Stimulated activated CD8-positive, alpha-beta memory T cell treated with anti-CD3 and anti-CD28 coated beads, Interleukin-15, amount 100 ng/mL, for 4 hours (primary cell): Measurements from ENCODE around the gene BSDC1.

Experiments
- DNase-seq, 2 donors: peaks; one replicate each; pipeline ENCODE4 v3.0.0-alpha.2; 2020; ENCODE audit warnings: low read depth in 2 of 2

The BSDC1 gene

GRCh38 chr1:32393832-32394140, 455 bp downstream of the BSDC1 start:
- no peak for DNase-seq

GRCh38 chr1:32393136-32393535, 1.1 kb downstream of the BSDC1 start:
- DNase-seq, result no peak

DNA sequence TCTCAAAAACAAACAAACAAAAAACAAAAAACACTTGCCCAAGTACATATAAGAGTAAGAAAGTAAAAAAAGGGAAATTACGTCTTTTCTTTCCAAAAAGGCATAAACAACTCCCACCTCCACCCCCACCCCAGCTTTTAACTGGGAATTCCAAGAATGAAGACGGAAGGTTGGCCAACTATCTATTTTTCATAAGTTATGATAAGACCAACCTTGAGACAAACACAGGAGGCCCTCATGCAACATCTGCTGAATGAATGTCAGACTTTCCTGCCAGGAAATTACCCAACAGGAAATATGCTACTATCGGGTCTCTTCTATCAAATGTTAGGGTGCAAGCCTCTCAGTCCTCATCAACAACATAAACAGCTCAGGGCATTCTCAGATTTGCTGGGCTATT, 1.9 kb downstream of the BSDC1 start:
- DNase-seq, result no peak

DNA sequence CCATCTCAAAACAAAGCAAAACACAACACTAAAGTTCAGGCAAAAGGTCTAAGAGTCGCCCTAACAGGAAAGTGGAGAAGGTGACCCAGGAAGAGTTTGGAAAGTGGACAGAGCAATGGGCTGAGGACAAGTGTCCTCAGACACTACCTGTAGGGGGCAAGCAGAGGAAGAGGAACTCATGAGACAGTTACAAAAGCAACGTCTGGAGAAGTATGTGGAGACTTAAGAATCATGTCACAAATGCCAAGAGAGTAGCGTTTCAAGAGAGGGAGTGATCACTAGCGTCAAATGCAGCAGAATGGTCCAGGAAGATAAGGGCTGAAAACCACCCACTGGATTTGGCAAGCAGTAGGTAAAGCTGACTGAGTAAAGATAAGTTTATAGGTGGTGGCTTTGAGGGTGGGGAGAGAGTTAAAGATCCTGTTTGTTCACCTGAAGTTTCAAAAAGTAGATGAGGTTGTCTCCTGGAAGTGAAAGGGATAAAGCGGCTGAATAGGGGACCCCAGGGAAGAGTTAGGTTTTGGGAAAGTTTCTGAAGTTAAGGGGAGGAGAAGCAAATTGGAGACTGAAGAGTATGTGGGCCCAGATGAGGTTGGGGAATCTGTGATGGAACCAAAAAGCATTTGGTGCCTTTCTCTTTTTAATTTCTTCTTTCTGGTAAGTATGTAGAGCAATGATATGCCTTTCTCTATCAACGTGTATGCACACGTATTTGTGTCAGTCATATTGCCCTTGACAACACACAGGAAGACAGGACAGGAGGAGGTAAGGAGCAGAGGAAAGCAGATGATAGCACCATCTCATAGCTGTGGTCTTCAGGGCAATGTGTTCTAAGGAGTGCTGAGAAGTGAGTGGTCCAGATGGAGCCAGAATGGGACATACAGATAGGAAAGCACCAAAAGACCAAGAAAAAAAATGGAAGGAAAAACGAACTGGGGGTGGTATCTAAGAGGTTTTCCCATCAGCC, 3.1 kb downstream of the BSDC1 start:
- DNase-seq, result no peak

- DNase-seq, result no peak
These were observed 5.6 kb downstream of the BSDC1 start for GRCh38 chr1:32388641-32389040.

- DNase-seq, result no peak
These were observed 7.4 kb downstream of the BSDC1 start for GRCh38 chr1:32386676-32387392.

DNA sequence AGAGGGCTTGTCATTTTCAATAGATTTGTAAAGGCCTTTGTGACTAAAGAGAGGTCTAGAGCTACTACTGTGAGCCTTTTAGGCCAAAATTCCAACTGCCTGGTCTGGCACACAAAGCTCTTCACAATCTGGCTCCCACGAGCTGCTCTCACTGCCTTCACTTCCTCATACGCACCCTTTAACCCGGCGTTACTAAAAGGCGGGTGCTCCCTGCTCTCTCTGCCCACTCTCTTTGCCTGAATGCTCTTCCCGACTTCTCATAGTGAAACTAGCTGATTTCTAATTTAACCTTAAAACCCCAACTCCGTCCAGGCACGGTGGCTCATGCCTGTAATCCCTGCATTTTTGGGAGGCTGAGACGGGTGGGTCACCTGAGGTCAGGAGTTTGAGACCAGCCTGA, 14.2 kb downstream of the BSDC1 start:
- DNase-seq, result no peak

GRCh38 chr1:32377541-32378220, 16.6 kb downstream of the BSDC1 start:
- no peak for DNase-seq

- DNase-seq, result no peak
These were observed 18.0 kb downstream of the BSDC1 start for GRCh38 chr1:32376199-32376598.

GRCh38 chr1:32373996-32374592, 20.1 kb downstream of the BSDC1 start:
- DNase-seq, result no peak

GRCh38 chr1:32372149-32372756, 22.0 kb downstream of the BSDC1 start:
- DNase-seq, result peak in 1 of 2 donors; percentile 27

DNA sequence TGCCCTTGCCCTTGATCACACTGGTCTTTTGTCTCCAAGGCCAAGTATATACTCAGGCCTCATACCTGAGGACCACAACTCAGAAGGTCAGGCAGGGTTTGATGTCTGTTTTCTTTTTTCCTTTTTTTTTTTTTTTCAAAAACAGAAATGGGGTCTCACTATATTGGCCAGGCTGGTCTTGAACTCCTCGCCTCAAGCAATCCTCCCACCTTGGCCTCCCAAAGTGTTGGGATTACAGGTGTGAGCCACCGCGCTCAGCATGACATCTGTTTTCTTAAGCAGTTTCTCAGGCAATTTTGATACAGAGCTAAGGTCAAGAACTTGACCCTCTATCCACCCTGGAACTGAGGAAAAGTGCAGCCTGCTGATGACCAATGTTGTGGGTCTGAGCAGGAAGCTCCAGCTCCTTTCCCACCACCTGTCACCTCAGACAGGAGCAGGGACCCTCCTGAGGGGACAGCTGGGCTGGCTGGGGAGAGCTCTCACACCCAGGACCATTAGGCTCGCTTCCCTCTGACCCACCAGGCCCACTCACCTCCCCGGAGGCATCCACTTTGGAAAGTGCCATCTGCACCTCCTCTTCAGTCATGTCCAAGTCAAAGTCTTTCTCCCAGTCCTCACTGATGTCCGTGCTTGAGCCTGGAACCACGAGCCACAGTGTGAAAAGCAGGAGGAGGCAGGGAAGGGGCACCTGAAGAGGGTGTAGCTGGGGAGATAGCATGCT, 26.2 kb downstream of the BSDC1 start:
- DNase-seq, result no peak

DNA sequence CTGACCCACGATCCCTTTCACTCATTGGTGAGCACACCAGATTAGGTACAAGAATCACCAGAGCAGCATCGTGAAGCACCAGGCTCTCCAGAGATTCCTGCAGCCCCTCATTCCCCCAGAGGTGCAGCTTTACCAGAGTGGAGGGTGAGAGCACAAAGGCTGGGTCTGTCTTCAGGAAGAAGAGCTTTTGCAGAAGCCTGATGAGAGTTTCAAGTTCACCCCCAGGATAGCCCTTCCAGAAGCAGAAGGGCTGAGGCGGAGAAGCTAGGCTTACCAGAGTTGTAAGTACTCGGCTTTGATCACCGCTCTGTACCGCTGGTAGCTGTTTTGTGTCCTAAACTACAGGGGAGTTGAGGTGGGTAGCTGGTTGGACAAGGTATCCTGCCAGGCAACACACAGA, 28.8 kb downstream of the BSDC1 start:
- DNase-seq, result no peak

DNA sequence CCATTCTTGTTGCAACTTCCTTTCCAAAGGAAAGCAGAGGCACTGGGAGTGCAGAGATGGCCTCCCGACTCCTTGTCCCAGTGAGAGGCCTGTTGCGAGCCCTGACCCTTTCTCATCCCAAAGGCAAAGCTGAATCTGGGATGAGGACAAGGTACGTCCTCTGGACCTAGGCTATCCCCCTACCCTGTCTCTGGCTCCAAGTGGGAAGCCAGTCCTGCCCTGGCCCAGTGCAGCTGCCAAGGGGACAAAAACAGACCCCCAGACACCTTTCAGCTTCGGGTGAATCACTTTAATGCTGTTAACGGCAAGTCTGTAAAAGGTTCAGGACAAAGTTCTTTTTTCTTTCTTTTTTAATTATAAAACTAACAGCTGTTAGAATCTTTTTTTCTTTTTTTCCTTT, 29.4 kb downstream of the BSDC1 start:
- DNase-seq, result no peak

DNA sequence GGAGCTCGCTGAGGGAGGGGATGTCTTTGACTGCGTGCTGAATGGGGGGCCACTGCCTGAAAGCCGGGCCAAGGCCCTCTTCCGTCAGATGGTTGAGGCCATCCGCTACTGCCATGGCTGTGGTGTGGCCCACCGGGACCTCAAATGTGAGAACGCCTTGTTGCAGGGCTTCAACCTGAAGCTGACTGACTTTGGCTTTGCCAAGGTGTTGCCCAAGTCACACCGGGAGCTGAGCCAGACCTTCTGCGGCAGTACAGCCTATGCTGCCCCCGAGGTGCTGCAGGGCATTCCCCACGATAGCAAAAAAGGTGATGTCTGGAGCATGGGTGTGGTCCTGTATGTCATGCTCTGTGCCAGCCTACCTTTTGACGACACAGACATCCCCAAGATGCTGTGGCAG, 30.5 kb downstream of the BSDC1 start:
- no peak for DNase-seq

DNA sequence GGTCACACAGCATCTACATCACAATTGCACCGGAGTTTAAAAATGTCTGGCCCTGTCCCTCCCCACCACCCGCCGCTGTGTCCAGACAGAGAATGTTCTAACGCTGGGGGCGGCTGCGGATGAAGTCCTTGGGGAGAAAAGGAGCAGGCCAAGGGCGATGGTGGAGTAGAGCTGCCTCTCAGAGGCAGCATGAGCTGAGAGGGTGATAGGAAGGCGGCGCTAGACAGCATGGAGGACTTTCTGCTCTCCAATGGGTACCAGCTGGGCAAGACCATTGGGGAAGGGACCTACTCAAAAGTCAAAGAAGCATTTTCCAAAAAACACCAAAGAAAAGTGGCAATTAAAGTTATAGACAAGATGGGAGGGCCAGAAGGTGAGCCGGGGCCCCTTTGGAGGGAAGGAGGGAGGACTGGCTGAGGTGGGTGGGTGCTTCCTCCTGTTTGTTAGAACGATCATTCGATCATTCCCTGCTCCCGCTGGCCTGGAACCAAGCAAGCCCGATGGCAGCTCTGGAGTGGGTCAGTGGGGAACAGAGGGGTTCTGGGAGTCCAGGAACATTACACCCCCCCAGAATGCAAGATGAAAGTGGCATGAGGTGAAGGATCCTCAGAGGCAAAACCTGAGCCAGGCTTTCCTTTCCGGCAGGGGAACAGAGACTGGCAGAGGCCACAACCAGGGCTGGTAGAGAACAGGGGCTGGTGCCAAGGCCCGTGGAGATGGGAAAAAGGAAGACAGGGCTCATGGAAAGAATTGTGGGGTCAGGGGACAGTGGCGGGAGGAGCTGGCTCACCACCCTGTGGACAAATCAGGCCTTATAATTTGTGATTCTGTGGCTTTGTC, 31.5 kb downstream of the BSDC1 start, which contains the start of the genes FAM229A and TSSK3:
FAM229A (minus strand) TSS at position 12 of the 840 bp plus-strand sequence. CDS start 394 bp downstream, outside the sequence.
TSSK3 (plus strand) TSS at position 66 of the 840 bp plus-strand sequence; CDS start at position 229, 163 bp downstream.
- DNase-seq, result no peak

- no peak for DNase-seq
These were observed 32.4 kb downstream of the BSDC1 start for GRCh38 chr1:32361674-32362473.

GRCh38 chr1:32361308-32361673, 33.0 kb downstream of the BSDC1 start:
- no peak for DNase-seq

DNA sequence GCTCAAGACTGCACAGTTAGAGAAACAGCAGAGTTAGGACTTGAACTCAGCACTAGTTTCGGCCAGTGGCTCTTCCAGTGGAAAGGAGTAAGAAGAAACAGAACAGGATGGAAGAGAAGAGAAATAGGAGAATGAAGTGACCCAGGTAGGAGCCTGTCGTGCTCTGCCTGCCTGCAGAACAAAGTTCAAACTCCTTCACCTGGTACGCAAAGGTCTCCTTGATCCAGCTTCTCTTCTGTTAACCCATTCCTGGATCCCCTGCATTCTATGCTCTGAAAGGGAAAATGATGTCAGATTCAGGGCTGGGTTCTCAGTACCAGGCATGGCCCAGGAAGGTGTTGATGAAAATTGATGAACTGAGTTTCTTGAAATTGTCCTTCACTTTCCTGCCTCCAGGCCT, 35.8 kb downstream of the BSDC1 start:
- no peak for DNase-seq
